HG02759 (cell line): ENCODE results near the gene CTRB1.
"Not testable (repeated sequence)": the region's sequence is repeated elsewhere in the genome, so short reads cannot be mapped to it uniquely, and the experiment has no call there.

Source experiments
- ATAC-seq: cut with Tn5 transposase; IDR thresholded peaks from one replicate; pipeline ENCODE4 v1.9.1; 2021; ENCODE audit warnings: mild to moderate bottlenecking, moderate library complexity; ENCODE audit not compliant: unreplicated experiment

CTRB1 gene

DNA sequence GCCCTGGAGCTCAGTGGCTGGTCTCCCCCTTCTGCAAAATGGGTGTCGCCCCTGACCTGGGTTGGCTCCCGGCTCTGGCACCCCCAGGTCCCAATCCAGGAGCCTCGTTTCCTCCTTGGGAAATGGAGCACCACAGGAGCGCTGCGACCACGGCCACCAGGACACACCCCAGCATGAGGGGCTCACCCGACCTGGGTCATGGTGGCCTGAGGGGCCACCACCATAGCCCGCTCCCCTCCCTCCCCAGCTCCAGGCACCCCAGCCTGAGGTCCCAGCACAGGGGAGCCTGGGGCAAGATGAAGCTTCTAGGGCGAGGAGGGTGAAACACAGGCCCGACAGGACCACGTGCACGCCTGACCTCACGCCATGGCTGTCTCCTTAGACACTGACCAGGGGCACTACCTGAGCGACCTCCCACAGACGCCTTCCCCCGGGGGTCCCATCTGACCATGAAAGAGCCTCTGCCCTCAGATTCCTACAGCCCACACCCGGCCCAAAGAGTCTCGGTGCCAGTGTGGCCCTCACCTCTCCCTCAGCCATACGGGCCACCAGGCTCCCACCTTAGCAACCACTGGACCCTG lies 20.8 kb downstream of the CTRB1 start:
- ATAC-seq = no peak

DNA sequence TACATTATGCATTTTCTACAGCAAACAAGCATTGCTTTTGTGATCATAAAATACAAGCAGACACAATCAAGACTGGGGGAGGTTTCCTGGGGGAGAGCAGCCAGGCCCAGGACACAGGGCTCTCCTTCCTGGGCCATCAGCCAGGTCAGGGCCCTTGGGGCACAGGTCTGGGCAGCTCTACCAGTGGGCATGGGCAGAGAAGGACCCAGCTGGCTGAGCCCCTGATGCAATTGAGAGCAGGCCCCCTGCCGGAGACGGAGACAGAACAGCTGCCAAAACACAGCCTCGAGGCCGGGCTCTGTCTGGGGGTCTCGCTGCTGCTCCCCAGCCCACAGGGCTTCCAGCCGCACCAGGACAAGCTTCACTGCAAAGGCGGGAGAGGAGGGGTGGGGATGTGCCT lies 21.8 kb downstream of the CTRB1 start:
- ATAC-seq = not testable (repeated sequence)

DNA sequence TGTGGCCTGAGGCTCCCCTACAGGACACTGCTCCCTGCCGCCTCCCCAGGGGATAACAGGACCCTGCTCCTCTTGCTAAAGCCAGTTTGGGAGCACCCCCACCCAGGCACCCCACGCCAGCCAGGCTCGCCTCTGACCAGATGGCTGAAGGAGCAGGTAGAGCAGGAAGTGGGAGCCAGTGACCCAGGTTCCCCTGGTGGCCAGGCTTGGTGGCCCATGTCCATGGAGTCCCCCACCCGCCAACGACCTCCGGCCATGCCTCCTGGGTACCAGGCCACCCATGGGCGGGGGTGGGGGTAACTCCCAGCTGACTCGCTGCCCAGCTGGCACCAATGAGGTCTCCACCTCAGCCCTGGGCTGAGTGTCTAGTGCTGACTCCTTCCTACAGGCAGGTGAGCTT lies 22.6 kb downstream of the CTRB1 start:
- no peak for ATAC-seq

DNA sequence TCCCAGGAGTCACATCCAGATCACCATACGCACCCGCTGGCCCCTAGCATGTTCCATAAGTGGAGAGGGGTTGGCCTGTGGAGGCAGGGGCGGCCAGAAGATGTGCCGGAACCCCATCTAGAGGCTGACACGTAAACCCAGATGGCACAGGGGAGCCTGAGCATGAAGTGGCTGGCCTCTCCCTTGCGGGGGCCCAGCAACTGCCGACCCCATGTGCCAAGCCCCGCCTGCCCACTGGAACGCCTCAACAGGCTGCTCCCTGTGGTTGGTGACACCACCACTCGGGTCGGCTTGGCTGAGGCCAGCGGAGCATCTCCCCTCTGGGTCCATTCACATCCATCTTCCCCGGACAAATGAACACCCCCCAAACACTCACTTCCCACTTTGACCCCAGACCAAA lies 23.2 kb downstream of the CTRB1 start:
- ATAC-seq = no peak

DNA sequence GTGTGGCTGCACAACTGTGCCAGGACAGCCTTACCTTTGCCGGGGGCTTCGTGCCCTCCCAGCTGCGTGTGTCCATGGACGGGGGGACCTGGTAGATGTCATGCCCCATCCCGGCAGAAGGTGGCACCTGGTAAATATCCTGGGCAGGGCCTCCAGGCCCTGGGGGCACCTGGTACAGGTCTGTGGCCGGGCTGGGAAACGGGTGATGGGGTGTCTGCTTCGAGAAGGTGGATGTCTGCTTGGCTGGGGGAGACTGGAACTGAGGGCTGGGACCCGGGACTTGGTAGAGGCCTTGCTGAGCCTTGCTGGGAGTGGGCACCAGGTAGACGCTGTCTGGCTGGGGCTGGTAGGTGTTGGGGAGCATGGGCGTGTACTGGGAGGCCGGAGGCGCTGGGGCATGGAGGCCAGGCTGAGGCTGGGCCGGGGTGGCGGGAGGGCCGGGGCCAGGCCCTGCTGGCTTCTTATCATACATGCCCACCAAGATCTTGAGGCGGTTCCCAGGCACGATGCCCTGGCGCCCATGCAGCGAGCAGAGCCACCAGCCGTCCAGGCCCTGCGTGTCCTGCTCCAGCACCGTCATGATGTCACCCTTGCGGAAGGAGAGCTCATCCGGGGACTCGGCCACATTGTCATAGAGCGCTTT lies 23.8 kb downstream of the CTRB1 start:
- ATAC-seq = not testable (repeated sequence)

DNA sequence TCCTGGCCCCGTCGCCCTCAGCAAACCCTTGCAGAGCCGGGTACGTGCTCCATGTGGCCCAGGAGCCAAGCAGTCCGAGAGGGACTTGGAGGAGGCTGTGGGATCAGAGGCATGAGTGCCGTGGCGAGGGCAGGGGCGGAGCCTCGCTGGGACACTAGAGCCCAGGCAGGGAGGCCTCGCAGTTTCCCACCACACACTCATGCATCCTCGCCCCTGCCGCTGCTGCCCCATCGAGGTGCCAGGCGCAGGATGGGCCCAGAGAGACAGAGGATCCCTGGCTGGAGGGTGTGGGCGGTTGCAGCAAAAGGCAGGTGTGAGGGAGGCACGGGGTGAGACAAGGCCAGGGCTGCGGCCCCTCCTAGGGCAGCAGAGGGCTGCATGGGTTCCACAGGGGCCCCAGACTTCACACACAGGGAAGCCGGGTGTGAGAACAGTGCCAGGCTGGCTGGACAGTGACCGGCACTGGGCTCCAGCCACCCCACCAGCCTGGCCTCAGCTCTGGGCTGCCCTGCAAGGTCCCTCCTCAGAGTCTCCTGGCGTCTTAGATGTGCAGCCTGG lies 25.0 kb downstream of the CTRB1 start:
- ATAC-seq = no peak

DNA sequence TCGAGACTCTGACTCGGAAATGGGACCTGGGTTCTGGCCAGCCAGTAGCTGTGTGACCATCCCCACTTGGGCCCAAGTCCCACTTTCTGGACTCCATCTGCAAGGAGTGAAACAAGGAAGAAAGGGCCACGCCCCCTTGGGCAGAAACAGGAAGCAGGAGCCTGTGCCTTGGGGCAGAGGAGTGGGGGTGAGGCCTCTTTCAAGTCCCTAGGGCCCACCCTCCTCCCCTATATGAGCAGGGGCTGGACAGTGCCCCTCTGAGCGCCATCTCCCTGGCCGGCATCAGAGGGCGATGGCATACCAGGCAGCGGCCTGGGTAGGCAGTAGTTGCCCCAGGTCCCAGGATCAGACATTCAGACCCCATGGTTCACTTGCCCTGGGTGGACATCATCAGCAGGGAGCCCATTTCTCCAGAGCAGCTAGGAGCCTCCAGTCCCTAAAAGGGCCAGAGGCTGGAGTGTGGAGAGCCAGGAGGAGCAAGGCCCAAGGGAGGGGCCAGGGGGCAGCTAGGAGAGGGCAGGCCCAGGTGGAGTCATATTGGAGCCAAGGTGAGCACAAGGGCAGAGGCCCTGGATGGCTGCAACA lies 25.5 kb downstream of the CTRB1 start:
- no peak for ATAC-seq

DNA sequence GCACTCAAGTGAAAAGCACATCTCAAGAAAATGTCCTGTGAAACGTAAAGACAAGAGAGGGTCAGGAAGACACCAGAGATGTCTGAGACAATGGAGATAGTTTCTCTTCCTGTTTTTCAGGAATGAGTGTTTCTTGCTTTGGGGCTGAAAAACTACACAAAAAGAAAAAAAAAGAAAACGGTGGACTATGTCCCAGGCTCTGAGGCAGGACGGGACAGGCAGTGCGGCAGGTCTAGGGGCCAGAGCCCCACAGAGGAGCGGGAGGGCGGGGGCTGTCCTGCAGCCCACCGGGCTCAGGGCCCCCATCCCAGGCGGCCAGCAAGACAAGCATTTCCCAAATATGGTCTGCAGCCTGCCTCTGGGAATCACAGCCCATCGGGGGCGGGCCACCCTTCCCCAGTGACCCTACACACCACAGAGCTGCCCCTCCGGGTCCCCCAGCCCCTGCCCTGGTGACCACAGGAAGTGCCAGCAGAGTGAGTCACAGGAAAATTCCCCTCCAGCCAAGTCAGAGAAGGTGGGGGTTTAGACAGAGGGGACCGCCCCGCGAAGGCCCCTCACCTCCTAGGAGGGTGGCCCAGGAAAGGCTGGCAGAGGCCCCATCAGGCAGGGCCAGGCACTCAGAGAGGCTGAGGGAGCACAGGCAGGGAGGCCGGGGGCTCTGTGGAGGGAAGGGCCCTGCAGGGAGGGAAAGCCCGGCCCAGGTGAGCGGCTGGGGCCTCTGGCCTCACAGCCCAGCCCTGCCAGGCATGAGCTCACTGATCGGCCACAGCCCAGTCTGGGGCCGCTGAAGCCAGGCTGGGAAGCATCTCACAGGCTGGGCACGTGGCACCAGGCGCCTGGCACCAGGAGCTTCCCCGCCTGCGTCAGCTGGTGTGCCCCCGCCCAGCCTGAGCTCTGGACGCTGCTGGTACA lies 26.3 kb downstream of the CTRB1 start:
- ATAC-seq = peak; percentile 58

DNA sequence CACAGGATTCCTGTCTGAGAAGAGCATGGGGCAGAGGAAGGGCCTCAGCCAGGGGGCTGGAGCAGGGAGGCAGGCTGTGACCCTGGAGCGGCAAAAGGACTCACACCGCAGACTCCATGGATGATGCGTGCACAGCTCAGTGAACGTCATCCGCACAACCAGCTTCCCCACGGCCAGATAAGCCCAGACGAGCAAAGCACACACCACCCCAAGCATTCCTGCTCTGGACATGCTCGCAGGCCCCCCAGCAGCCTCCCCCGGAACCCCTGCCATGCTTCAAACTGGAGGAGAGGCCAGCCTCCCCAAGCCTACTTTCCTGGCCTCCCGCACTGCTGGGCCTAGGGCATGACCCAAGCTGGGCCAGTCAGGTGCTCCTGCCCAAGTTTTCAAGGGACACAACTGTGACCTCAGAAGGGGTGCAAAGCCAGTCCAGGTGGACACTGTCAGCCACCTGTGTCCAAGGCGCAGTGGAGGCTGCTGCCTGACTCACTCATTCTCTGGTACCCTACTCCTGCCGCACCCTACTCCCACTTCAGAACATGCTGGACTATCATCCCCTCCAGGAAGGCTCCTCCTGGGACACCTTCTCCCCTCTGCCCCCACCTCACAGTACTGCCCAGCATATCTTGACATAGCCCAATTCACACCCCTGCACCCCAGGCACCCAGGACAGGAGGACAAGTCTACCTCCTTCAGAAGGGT lies 27.9 kb downstream of the CTRB1 start:
- ATAC-seq = no peak

DNA sequence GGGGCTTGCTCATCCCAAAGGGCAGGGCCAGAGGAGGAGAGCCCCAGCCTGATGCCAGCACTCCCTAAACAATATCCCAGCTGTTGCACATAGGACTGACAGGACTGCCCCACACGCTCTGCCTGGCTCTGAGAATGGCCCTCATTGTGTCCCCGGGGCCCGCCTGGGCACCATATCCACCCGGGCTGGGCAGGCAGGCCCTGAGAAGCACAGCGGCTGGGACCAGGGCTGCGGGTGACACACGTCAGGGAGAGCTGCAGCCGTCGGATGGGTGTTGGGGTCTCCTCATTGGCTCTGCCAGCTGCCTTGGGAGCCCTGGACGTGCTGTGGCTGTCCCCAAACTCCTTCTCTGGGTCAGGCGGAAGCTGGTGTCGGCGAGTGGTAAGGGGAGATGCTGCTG lies 28.5 kb downstream of the CTRB1 start:
- no peak for ATAC-seq

DNA sequence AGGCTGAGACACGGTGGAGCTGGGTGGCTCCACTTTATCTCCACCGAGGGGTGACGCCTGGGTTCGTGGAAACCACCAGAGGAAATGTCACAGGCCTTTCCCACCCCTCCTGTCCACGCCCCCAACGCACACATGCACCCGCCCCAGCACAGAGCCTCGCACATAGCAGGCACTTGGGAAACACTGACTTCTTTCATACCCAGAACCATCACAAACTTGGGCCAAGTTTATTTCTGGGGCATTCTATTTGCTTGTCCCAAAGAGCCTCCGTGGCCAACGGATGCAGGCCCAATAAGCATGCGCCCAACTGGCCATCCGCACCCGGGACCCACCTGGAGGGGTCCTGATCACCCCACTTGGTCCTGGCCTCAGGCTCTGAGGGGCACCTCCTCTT lies 29.4 kb downstream of the CTRB1 start:
- no peak for ATAC-seq

DNA sequence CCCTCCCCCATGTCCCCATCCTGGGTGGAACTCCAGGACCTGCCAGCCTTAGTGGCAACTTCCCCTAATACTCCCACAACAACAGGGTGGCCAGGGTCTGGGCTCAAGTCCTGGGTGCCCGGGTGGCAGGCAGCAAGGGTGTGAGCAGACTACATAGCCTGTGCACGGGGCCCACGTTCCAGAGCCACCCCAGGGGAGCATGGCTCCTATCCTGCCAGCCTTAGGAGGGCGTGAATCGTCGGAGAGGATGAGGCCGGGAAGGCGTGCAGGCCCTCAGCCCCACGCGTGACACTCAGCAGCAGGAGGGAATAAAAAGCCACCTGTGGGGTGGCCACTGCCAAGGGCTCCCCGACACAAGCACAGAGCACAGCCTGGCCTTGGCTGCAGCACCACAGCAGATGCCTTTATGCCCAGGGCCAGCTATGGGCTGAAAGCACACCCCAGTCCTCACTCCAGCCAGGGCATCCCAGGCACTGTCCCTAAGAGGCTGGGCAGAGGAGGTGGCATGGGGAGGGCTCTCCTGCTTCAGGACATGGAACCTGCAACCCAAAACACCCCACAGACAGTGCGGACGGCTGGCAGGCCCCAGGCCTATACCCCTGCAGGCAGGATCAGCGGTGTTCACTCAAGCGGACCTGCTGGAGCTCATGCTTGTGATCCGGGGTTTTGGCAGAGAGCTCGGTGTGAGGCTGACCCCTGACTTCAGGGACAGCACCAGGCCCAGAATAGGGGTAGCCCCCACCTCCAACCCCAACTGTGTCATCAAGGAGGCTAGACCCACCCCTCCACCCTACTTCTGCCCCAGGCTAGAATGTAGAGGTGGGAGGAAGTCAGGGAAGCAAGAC lies 30.0 kb downstream of the CTRB1 start:
- no peak for ATAC-seq

DNA sequence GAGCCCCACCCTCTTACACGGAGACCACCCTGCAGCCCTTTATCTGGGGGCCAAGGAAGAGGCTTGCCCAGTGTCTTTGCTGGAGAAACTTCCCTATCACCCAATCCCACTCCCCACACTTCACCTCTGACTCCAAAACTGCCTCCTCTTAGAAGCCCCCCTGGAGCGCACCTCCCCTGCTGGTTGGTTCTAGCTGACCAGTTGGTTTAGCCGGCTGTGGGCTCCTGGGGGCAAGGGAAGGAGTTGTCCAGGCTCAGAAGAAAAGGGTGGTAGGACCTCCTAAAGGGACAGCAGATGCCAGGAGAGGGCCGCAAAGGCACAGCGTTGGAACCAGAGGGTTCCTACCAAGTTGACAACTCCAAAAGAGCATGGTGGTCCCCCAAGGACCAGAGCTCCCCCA lies 30.7 kb downstream of the CTRB1 start:
- no peak for ATAC-seq

DNA sequence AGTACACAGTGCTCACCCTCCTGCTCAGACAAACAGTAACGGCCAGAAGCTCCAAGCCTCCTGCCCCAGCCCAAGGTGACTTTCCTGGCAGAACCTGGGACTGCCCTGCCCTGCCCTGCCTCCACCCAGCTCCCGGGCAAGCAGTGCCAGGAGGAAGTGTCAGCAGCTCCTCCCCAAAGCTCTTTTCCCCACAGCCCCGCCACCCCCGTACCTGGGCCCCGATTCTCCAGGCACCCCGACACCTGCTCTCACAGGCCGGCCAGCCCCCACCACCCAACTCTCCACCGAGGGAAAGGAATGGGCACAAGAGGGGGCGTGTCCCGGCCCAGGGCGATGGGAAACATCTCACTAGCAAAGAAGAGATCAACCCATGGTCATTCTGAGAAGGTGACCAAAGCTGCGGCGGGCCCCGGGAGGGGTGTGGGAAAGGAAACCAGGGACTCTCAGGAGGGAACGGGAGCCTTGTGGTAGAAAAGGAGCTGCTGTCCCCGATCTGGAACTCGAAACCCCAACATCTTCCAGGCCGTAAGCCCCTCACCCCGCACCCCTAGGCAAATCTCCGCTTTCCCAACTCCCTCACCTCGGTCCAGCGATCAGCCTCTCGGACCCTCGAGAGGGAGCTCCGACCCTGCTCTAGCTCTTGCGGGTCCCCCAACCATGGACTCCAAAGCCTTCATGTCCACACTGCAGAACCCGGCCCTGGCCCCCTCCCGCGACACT lies 31.5 kb downstream of the CTRB1 start:
- ATAC-seq = no peak

DNA sequence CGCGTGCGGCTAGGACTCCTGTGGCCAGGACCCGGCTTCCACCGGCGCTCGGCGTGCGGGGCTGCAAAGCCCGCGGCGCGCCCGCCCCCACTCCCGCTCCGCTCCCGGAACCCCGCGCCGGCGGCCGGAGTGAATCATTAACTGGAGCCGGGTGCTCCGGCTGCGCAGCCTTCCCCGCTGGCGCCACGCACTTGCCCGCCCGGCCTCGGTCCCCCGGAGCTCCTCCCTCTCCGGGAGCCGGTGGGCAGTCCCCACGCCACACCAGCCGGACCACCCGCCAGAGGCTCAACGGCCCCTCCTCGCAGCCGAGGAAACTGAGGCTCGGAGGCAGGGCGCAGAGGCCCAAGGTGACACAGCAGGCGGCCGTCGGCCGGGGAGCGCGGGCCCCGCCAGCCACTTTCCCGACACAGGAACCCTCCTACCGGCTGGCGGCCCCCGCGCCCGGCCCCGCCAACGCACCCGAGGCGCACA lies 32.1 kb downstream of the CTRB1 start:
- peak; percentile 51 for ATAC-seq

DNA sequence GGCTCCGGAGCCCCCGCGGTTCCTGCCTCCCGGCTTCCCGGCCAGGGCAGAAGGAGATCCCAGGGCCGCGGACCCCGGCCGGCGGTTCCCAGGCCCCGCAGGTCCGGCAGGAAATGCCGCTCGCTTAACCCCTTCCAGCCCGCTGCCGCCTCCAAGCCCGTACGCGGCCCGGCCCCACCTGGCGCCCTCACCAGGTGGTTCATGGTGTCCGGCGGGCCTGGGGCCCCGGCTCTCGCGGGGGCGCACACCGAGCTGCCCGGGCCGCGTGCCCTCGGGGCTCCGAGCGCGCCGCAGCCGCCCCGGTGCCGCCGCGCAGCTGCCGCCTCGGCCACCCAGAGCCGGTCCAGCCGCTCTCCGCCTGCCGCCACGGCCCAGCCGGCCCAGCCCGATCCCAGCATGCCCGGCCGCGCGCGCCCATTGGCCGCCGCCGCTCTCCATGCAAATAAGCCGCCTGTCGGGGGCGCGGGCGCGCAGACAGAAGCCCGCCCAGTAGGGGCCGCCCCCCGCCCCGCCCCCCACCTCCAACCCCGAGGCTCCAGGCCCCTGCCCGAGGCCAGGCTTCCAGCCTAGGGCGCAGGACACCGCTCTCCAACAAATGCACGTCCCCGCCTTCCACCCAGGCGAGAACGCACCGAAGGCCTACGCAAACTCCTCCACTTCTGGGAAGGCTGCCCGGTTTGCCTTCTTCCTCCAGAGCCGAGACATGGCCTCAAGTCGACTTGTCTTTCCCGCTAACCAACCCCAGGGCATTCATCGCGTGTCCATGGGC lies 32.7 kb downstream of the CTRB1 start, which contains the start of gene BCAR1:
BCAR1 (minus strand) TSS at position 345 of the 769 bp plus-strand sequence; CDS start at position 203, 142 bp downstream.
- ATAC-seq = peak; percentile 85

DNA sequence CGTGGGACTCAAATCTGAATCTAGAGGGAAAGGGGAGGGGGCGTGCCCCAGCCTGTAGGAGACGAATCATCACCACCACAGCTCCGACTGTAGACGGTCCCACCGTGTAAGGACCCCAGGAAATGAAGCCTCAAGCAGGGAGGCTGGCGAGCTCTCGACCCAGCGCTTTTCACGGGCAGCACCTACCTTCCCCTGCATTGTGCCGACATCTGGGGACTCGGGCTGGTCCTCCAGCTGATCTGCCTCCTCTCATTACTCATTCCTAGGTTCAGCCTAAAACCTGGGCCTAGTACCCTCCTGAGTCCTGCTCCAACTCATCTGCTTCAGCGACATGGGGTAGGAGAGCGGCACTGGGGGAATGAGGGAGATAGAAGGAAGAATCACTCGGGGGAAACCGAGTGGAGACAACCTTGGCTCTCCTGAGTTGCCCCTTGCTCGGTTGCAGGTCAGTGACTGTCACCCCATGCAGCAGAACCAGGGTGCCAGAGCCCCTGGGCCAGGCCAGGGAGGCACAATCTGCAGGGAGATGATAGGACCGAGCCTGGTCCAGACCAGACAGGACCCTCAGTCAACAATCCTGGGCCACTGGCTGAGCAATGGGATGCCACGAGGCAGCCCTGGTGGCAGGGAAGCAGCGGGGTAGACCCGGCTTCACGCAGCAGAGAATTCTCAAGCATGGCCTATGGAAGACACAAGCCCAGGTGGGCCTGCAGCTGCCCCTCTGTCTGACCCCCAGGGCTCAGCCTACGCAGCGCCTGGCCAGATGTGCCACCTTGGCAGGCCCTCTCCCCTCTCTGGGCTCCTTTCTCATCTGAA lies 33.5 kb downstream of the CTRB1 start:
- no peak for ATAC-seq
